GM21825 (cell line): ENCODE results near the gene TMC7.
"Not testable (repeated sequence)": the region's sequence is repeated elsewhere in the genome, so short reads cannot be mapped to it uniquely, and the experiment has no call there.

Source experiments
- ATAC-seq: cut with Tn5 transposase; IDR thresholded peaks from one replicate; pipeline ENCODE4 v1.9.1; 2021; ENCODE audit warnings: mild to moderate bottlenecking, moderate library complexity; ENCODE audit not compliant: unreplicated experiment

TMC7 gene

GRCh38 chr16:18983565-18984434, at the start of gene TMC7:
Gene TMC7, plus strand, starts transcription at chr16:18983934. Its CDS starts 130 bp downstream, at chr16:18984064.
- no peak for ATAC-seq

- no peak for ATAC-seq
Measured at GRCh38 chr16:18936727-18937340, 46.9 kb upstream of the TMC7 start.

DNA sequence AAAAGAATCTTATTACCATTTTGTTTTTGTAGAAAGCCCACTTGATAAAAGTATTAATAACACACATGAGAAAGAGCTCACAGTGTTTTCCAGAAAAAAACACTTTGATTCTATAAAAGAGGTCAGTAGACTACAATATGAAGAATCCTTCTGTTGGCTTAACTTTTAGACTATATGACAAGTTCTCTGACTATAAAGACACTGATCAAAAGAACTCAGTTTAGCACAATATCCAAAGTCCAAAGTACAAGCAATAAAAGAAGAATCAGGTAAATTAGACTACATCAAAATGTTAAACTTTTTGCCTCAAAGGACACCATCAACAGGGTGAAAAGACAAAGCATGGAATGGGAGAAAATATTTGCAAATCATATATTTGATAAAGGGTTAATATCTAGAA, 46.3 kb upstream of the TMC7 start:
- ATAC-seq, result no peak

DNA sequence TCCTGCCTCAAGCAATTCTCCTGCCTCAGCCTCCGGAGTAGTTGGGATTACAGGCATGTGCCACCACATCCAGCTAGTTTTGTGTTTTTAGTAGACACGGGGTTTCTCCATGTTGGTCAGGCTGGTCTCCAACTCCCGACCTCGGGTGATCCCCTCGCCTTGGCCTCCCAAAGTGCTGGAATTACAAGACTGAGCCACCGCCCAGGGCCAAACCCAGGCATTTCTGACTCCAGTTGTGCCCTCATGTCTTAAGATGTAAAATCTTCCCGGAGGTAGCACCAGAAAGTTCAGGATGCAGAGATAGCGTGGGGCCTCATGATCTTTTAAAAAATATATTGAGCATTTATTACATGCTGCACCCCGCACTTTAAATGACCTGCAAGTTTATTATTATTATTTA, 44.7 kb upstream of the TMC7 start:
- ATAC-seq, result no peak

- no peak for ATAC-seq
Measured at GRCh38 chr16:18941471-18941870, 42.3 kb upstream of the TMC7 start.

DNA sequence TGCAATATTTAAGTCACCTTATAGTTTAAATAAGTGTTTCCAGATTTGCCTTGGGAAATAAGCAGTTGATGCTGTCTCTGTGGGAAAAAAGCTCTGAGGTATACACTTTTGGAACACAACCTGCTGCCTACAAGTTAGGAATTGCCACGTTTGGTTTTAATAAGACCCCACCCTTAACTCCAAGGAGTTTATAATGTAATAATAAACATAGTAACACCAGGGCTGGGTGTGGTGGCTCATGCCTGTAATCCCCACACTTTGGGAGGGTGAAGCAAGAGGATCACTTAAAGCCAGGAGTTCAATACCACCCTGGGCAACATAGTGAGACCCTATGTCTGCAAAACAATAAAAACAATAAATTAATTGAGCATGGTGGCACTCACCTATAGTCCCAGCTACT, 41.7 kb upstream of the TMC7 start:
- ATAC-seq, result no peak

GRCh38 chr16:18943414-18943813, 40.3 kb upstream of the TMC7 start:
- no peak for ATAC-seq

GRCh38 chr16:18945233-18945632, 38.5 kb upstream of the TMC7 start:
- ATAC-seq, result no peak

DNA sequence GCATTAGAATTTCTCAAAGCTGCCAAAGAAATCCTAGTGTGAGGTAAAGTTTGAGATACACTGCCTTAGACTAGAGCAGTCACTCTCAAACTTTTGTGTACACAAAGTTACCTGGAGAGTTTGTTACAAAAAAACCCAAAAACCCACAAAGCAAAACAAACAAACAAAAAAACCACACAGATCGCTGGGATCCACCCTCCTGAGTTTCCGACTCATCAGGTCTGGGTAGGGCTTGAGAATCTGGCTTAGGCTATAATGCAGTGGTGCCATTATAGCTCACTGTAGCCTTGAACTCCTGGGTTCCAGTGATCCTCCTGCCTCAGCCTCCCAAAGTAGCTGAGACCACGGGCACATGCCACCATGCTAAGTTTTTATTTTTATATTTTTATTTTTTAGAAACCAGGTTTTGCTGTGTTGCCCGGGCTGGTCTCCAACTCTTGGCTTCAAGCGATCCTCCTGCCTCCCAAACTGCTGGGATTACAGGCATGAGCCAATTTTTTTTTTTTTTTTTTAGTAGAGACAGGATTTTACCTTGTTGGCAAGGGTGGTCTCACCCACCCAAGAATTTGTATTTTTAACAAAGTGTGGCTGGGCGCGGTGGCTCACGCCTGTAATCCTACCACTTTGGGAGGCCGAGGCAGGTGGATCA, 35.2 kb upstream of the TMC7 start:
- no peak for ATAC-seq

- no peak for ATAC-seq
Measured at GRCh38 chr16:18950469-18951185, 33.1 kb upstream of the TMC7 start.

DNA sequence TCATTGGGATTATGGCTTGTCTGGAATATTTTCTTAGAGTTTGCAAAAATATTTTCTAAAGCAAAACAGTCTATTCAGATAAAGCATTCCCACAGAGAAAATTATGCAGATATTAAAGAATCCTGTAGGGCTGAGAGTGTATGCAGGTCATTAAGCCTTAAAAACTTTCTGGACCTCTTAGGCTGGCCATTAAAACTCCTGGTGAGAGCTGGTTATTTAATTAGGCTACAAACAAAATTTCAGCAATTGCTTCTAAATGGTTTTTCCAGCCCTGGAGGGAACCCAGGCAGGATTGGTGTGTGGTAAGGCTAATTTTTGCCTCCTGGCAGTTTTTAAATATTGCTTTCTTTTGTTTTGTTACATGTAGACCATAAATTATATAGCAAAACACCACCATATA, 30.2 kb upstream of the TMC7 start:
- no peak for ATAC-seq

DNA sequence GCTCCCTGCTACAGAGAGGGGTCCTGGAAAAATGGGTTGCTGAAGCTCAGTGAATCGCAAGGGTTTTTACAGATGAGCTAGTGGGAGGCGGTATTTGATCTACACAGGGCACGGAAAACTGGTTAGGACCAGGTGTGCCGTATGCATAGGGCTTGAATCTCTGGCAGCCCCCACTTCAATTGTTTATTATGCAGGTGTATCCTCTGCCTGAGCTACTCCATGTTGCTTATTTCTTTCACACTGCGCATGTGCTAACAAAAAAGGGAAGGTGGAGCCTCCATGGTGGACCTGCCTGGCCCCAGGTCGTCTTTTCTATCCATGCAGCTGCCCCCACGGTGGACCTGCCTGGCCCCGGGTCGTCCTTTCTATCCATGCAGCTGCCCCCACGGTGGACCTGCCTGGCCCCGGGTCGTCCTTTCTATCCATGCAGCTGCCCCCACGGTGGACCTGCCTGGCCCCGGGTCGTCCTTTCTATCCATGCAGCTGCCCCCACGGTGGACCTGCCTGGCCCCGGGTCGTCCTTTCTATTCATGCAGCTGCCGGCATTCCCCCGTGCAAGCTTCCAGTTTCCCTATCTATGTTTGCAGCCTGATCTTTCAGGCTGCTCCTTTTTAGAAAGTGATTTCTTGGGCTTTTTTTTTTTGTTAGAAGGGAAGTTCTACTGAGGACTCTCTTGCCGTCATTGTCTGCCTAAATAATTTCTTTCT, 27.7 kb upstream of the TMC7 start:
- not testable (repeated sequence) for ATAC-seq

- ATAC-seq, result not testable (repeated sequence)
Measured at GRCh38 chr16:18956658-18957241, 27.0 kb upstream of the TMC7 start.

- ATAC-seq, result no peak
Measured at GRCh38 chr16:18958621-18959029, 25.1 kb upstream of the TMC7 start.

GRCh38 chr16:18959031-18959505, 24.7 kb upstream of the TMC7 start:
- ATAC-seq, result no peak

GRCh38 chr16:18965555-18965954, 18.2 kb upstream of the TMC7 start:
- ATAC-seq, result no peak

DNA sequence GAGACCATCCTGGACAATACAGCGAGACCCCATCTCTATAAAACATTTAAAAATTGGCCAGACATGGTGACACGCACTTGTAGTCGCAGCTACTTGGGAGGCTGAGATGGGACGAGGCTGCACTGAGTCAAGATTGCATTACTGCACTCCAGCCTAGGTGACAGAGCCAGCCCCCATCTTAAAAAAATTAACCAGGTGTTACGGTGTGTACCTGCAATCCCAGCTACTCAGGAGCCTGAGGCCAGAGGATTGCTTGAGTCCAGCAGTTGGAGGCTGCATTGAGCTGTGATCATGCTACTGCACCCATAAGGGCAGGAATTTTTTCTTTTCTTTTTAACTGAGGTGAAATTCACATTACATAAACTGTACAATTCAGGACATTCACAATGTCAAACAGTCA, 16.9 kb upstream of the TMC7 start:
- ATAC-seq, result no peak

- no peak for ATAC-seq
Measured at GRCh38 chr16:18969050-18969854, 14.5 kb upstream of the TMC7 start.

GRCh38 chr16:18969855-18970240, 13.9 kb upstream of the TMC7 start:
- no peak for ATAC-seq
